BJ (cell line): ENCODE measurements around the gene POU2F1. TPM values are rescaled to one million over a fixed set of nuclear protein-coding genes. Genes with fewer than 3 reads are reported as not detected.
A peak's percentile ranks its signal among the peaks of the same experiment; 100 is the strongest.

ENCODE experiments used
- CTCF ChIA-PET: fragments of 350-600 bp; formaldehyde crosslinking; extraction: SDS; loops from one replicate; lab custom pipeline; 2021; ENCODE audit warnings: antibody characterized with exemption, inconsistent platforms; lab: Yijun Ruan, JAX
- POLR2A ChIA-PET: fragments of 300-600 bp; sonication (Branson Sonifier 250); formaldehyde crosslinking; extraction: SDS; loops from one replicate; lab custom pipeline; 2021; ENCODE audit warnings: antibody characterized with exemption; lab: Charles Lee
- DNase-seq: peaks from one replicate; pipeline ENCODE4 v3.0.0-alpha.2; 2011; ENCODE audit warnings: low read depth
- H3K27me3 ChIP-seq: 2 replicates; pipeline ENCODE4 v1.6.0; 2011; ENCODE audit warnings: low read length; ENCODE audit not compliant: control insufficient read depth, insufficient read depth
- H3K36me3 ChIP-seq: 2 replicates; pipeline ENCODE4 v1.5.1; 2011; ENCODE audit warnings: low read length; ENCODE audit not compliant: control insufficient read depth, insufficient read depth
- H3K4me3 ChIP-seq: 2 replicates; pipeline ENCODE4 v1.5.1; 2011; ENCODE audit warnings: low read depth, mild to moderate bottlenecking, control low read depth, low read length
- CTCF ChIP-seq: IDR thresholded peaks from 2 replicates; pipeline ENCODE4 v1.5.1; 2011; ENCODE audit warnings: low read depth, mild to moderate bottlenecking, control low read depth, inconsistent platforms, low read length, moderate library complexity; ENCODE audit not compliant: insufficient read depth
- polyA plus RNA-seq: library from polyadenylated mRNA; depleted of rRNA; stranded (reverse); fragments of >200 nt; gene quantifications from 2 replicates; pipeline ENCODE4 v1.2.3, GENCODE V29; 2011

Gene POU2F1
- polyA plus RNA-seq, 1 experiment: 4.6 TPM

- peak; percentile 30 for DNase-seq
- no peak overlapping the region for H3K4me3 ChIP-seq
- CTCF ChIA-PET: no interaction called here
- H3K27me3 ChIP-seq: no peaks in the 10 kb centered on the region
- H3K36me3 ChIP-seq: no peaks in the 10 kb centered on the region
- POLR2A ChIA-PET: no interaction called here
- no peak for TF ChIP-seq CTCF
Observed at GRCh38 chr1:167360120-167360519, 139.4 kb downstream of the POU2F1 start.

DNA sequence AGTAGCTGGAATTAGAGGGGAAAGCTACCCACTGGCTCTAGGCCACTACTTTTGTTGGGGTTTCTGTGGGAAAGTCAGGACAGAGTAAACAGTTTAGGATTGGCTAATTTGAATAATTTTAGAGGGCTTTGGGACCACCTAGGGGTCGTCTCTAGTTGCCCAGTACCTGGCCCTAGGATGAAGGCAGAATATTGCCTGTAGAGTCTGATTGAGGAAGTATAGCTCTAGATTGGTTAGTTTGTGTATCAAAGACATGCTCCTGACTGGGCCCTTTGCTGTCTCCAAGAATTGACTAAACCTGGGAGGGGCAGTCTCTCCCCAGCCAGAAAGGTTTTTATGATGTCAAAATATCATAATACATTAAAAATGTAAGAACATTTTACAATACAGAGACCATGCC is 142.0 kb downstream of the POU2F1 start:
- TF ChIP-seq CTCF: no peak
- Histone ChIP-seq H3K27me3 (no peaks in the 10 kb centered on the region), H3K4me3 (no peak overlapping the region), H3K36me3 (no peaks in the 10 kb centered on the region; the same call in 1 of the 2 replicates)
- CTCF ChIA-PET: interaction anchor here (1.3 kb wide), 1 partner anchor 11 kb away, joined by 3 read pairs; no protein-coding TSS in a partner anchor
- POLR2A ChIA-PET: no interaction called here
- DNase-seq: no peak

DNA sequence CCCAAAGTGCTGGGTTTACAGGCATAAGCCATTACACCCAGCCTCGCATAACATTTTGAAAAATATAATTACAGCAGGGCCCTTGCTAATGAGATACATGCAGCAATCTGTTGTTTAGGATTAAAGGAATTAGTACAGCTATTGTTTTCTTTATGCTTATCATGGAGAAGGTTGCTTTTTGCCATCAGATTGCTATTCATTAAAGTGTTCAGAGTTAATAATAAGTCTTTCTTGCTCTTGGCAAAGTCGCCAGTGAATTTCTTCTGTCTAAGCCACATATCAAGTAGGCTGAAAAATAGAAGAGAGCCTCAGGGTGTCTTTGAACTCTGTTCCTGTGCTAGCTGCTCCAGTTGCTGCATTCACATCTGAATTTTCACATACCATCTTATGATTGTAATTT is 144.1 kb downstream of the POU2F1 start:
- POLR2A ChIA-PET: no interaction called here
- H3K27me3 ChIP-seq: no peaks in the 10 kb centered on the region
- no peaks in the 10 kb centered on the region; the same call in 1 of the 2 replicates for H3K36me3 ChIP-seq
- CTCF ChIA-PET: interaction anchor here (1.0 to 1.6 kb wide), 2 partner anchors 13 to 33 kb away, joined by 3 read pairs; no protein-coding TSS in a partner anchor
- TF ChIP-seq CTCF: no peak
- no peak for DNase-seq
- no peak overlapping the region for H3K4me3 ChIP-seq

DNA sequence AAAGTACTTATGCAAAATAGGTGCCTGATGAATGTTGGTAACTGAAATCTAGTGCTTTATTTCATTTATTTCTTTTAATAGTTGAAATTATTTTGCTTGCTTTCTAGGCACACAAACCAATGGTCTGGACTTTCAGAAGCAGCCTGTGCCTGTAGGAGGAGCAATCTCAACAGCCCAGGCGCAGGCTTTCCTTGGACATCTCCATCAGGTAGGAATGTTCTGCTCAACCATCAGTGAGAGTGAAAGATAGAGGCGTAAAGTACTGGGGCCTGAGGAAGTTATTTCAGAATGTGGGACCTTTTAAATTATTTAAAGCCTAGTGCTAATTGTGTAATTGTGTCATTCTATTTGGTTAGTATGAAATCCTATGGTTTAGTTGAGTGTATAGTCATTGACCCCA is 144.7 kb downstream of the POU2F1 start:
- no peak for TF ChIP-seq CTCF
- ChIA-PET POLR2A (no interaction called here), CTCF (interaction anchor here (1.6 kb wide), 1 partner anchor 14 kb away, joined by 3 read pairs; no protein-coding TSS in a partner anchor)
- H3K4me3 ChIP-seq: no peak overlapping the region
- DNase-seq: no peak
- no peaks in the 10 kb centered on the region for H3K27me3 ChIP-seq
- H3K36me3 ChIP-seq: no peaks in the 10 kb centered on the region; the same call in 1 of the 2 replicates

- POLR2A ChIA-PET: no interaction called here
- no peak for TF ChIP-seq CTCF
- Histone ChIP-seq H3K36me3 (no peaks in the 10 kb centered on the region; the same call in 1 of the 2 replicates), H3K27me3 (no peaks in the 10 kb centered on the region), H3K4me3 (no peak overlapping the region)
- no peak for DNase-seq
- CTCF ChIA-PET: interaction anchor here (0.5 kb wide), 1 partner anchor 429 kb away, joined by 3 read pairs; no protein-coding TSS in a partner anchor
Observed at GRCh38 chr1:167367705-167368104, 147.0 kb downstream of the POU2F1 start.
